Inflammatory macrophage treated with lipopolysaccharide for 4 hours (primary cell): ENCODE results near the gene IFNL1.
"Not testable (repeated sequence)": the region's sequence is repeated elsewhere in the genome, so short reads cannot be mapped to it uniquely, and the experiment has no call there.

Experiments
- DNase-seq: peaks from one replicate; pipeline ENCODE4 v3.0.0-alpha.2; 2020

IFNL1 gene

GRCh38 chr19:39270036-39270871 lies 26.0 kb upstream of the IFNL1 start:
- no peak for DNase-seq

GRCh38 chr19:39273859-39274258 lies 22.3 kb upstream of the IFNL1 start:
- not testable (repeated sequence) for DNase-seq

GRCh38 chr19:39275578-39275977 lies 20.6 kb upstream of the IFNL1 start:
- no peak for DNase-seq

- no peak for DNase-seq
Measured at GRCh38 chr19:39276740-39277139, 19.5 kb upstream of the IFNL1 start.

- DNase-seq: no peak
Measured at GRCh38 chr19:39277598-39277997, 18.6 kb upstream of the IFNL1 start.

- DNase-seq: no peak
Measured at GRCh38 chr19:39282021-39282420, 14.2 kb upstream of the IFNL1 start.

GRCh38 chr19:39284032-39284431 lies 12.2 kb upstream of the IFNL1 start:
- no peak for DNase-seq

- DNase-seq: no peak
Measured at GRCh38 chr19:39293394-39293793, 2.8 kb upstream of the IFNL1 start.

- DNase-seq: no peak
Measured at GRCh38 chr19:39296906-39297305, 699 bp downstream of the IFNL1 start.

- no peak for DNase-seq
Measured at GRCh38 chr19:39297931-39298634, 1.9 kb downstream of the IFNL1 start.

GRCh38 chr19:39299404-39299803 lies 3.2 kb downstream of the IFNL1 start:
- no peak for DNase-seq

GRCh38 chr19:39299832-39300231 lies 3.6 kb downstream of the IFNL1 start:
- DNase-seq: no peak

GRCh38 chr19:39301021-39301420 lies 4.8 kb downstream of the IFNL1 start:
- no peak for DNase-seq

GRCh38 chr19:39301562-39301961 lies 5.4 kb downstream of the IFNL1 start:
- no peak for DNase-seq

GRCh38 chr19:39303373-39304184 lies 7.4 kb downstream of the IFNL1 start:
- DNase-seq: no peak

GRCh38 chr19:39304185-39304513 lies 7.9 kb downstream of the IFNL1 start:
- no peak for DNase-seq

- no peak for DNase-seq
Measured at GRCh38 chr19:39304701-39305571, 8.7 kb downstream of the IFNL1 start.

- no peak for DNase-seq
Measured at GRCh38 chr19:39306075-39306474, 9.9 kb downstream of the IFNL1 start.

GRCh38 chr19:39307046-39307821 lies 11.0 kb downstream of the IFNL1 start:
- DNase-seq: no peak

GRCh38 chr19:39307822-39308530 lies 11.8 kb downstream of the IFNL1 start:
- no peak for DNase-seq
